ENCODE results near the gene DACT2. TPM values are rescaled to one million over a fixed set of nuclear protein-coding genes. Genes with fewer than 3 reads are reported as not detected.

DACT2 gene
- total and polyA plus RNA-seq, 9 of the 15 experiments (the other 6 are each of a cell fraction or from before 2014, with no cell fraction given): not detected

- no peak overlapping the region for H3K9ac ChIP-seq (ENCODE audit: insufficient read depth in 1 of 2, low read depth in 2 of 2, low read length in 2 of 2)
- peaks cover 4% of the 10 kb centered on the region for H3K9me1 ChIP-seq (ENCODE audit: control insufficient read depth, insufficient read depth, low read length)
- ATAC-seq: no peak
- no peak overlapping the region for H3K27ac ChIP-seq (ENCODE audit: extremely low read depth, low read depth, low read length)
- CTCF ChIA-PET (ENCODE audit: low intra/inter-chr PET ratio): no interaction called here
- H3K9me3 ChIP-seq (replicated peaks; ENCODE audit: control insufficient read depth, insufficient read depth, low read depth, low read length): no peaks in the 10 kb centered on the region
- no peaks in the 10 kb centered on the region for H3K79me2 ChIP-seq (ENCODE audit: control insufficient read depth, insufficient read depth, low read length)
- H3K4me2 ChIP-seq (ENCODE audit: insufficient read depth, low read length): no peak overlapping the region
- no peak overlapping the region for H3K4me3 ChIP-seq
- no peaks in the 10 kb centered on the region for H3K4me1 ChIP-seq (replicated peaks in 1 of 2; ENCODE audit: control insufficient read depth in 2 of 2, insufficient read depth in 2 of 2, low read length in 2 of 2)
- POLR2A ChIA-PET: no interaction called here
- H3K36me3 ChIP-seq (ENCODE audit: control insufficient read depth, insufficient read depth, low read length): no peaks in the 10 kb centered on the region
- H4K20me1 ChIP-seq (replicated peaks; ENCODE audit: control insufficient read depth, insufficient read depth, low read length): peaks cover 3% of the 10 kb centered on the region
- no peak for DNase-seq (ENCODE audit: extremely low read depth in 1 of 4, low spot score in 3 of 4)
- under 1% methylated on average over 17 of the region's 17 CpGs for WGBS (ENCODE audit: insufficient coverage, low coverage, missing lambda C conversion rate)
- no peak overlapping the region for H2AFZ ChIP-seq (ENCODE audit: low read depth, low read length)
- intact Hi-C loops (cut with micrococcal nuclease): no loop called here
- no peak for TF ChIP-seq C11orf30 (IDR thresholded peaks at IDR 0.05; ENCODE audit: low read depth)
- no peak for TF ChIP-seq PHF20 (IDR thresholded peaks at IDR 0.05; ENCODE audit: partially characterized antibody)
- no peak for TF ChIP-seq ZNF318 (IDR thresholded peaks at IDR 0.05; ENCODE audit: borderline replicate concordance in 1 of 2, low read depth in 1 of 2)
- no peak for TF ChIP-seq ZNF395 (CRISPR knock-in tag; IDR thresholded peaks at IDR 0.05)
- TF ChIP-seq SP1 (CRISPR knock-in tag; IDR thresholded peaks at IDR 0.05): no peak
- TF ChIP-seq XRCC4 (IDR thresholded peaks at IDR 0.05; ENCODE audit: extremely low read depth, insufficient read depth, insufficient read length): no peak
- TF ChIP-seq FOXJ2 (tag; IDR thresholded peaks at IDR 0.05): no peak
- FAIRE-seq: no peak
- in situ Hi-C loops (cut with MboI): no loop called here
- peaks cover 54 to 73% of the 10 kb centered on the region in 2 experiments for H3K27me3 ChIP-seq (ENCODE audit: control insufficient read depth in 2 of 2, insufficient read depth in 2 of 2, low read length in 2 of 2)
- no TSS peak for BruUV-seq (replicated peaks)
Observed at GRCh38 chr6:168342636-168343035, 23.1 kb upstream of the DACT2 start.
